ENCODE results near the gene RER1. TPM values are rescaled to one million over a fixed set of nuclear protein-coding genes. Genes with fewer than 3 reads are reported as not detected.

The RER1 gene
- total and polyA plus RNA-seq, 3 experiments from 2014 or later = 166 to 222 (median 214) TPM

GRCh38 chr1:2417083-2417832 lies 25.6 kb downstream of the RER1 start:
- H3K4me1 Mint-ChIP-seq = peaks cover 26 to 51% (median 30%) of the 10 kb centered on the region in 3 donors
- peak overlapping the region; percentile 85 to 98 (median 91) for H3K27ac Mint-ChIP-seq
- ChIA-PET CTCF (interaction anchor here (1.6 to 4.4 kb wide), 3 partner anchors 72 to 131 kb away, joined by 7 to 49 read pairs (median 19); no protein-coding TSS in a partner anchor), POLR2A (no interaction called here)
- H3K4me3 Mint-ChIP-seq = peak overlapping the region; percentile 85 to 92 (median 89)
- Histone ChIP-seq H3K27me3 (ENCODE audit: insufficient read depth, low read length, poor library complexity, severe bottlenecking) (no peaks in the 10 kb centered on the region), H3K27ac (ENCODE audit: low read depth, low read length) (no peak overlapping the region), H3K4me3 (ENCODE audit: low read length) (peak overlapping the region; percentile 63), H3K4me1 (ENCODE audit: insufficient read depth, low read length) (peaks cover 47% of the 10 kb centered on the region), H3K9me3 (ENCODE audit: low read length) (no peaks in the 10 kb centered on the region), H3K36me3 (ENCODE audit: insufficient read depth, low read length) (no peaks in the 10 kb centered on the region)
- peaks cover 0 to under 1% (median 0%) of the 10 kb centered on the region in 5 donors for H3K9me3 Mint-ChIP-seq
- no peak for DNase-seq
- peaks cover 0 to 2% of the 10 kb centered on the region in 2 donors for H3K27me3 Mint-ChIP-seq
- peaks cover 0 to 4% (median 0%) of the 10 kb centered on the region in 3 donors for H3K36me3 Mint-ChIP-seq

GRCh38 chr1:2417833-2418225 lies 26.2 kb downstream of the RER1 start:
- Mint-ChIP-seq H3K4me1 (peaks cover 26 to 51% (median 30%) of the 10 kb centered on the region in 3 donors), H3K36me3 (peaks cover 1 to 6% (median 2%) of the 10 kb centered on the region in 3 donors), H3K4me3 (peak overlapping the region in 1 of 7 donors; percentile 78), H3K27ac (peak overlapping the region in 1 of 8 donors; percentile 32), H3K9me3 (peaks cover 0 to 4% (median under 1%) of the 10 kb centered on the region in 5 donors), H3K27me3 (peaks cover 0 to 2% of the 10 kb centered on the region in 2 donors)
- Histone ChIP-seq H3K4me1 (ENCODE audit: insufficient read depth, low read length) (peaks cover 47% of the 10 kb centered on the region), H3K9me3 (ENCODE audit: low read length) (no peaks in the 10 kb centered on the region), H3K36me3 (ENCODE audit: insufficient read depth, low read length) (no peaks in the 10 kb centered on the region), H3K4me3 (ENCODE audit: low read length) (no peak overlapping the region), H3K27ac (ENCODE audit: low read depth, low read length) (no peak overlapping the region), H3K27me3 (ENCODE audit: insufficient read depth, low read length, poor library complexity, severe bottlenecking) (no peaks in the 10 kb centered on the region)
- ChIA-PET CTCF (interaction anchor here (1.2 to 4.4 kb wide), 2 partner anchors 108 to 130 kb away, joined by 3 to 49 read pairs; partner anchors contain the start of gene PANK4), POLR2A (no interaction called here)
- DNase-seq = no peak

DNA sequence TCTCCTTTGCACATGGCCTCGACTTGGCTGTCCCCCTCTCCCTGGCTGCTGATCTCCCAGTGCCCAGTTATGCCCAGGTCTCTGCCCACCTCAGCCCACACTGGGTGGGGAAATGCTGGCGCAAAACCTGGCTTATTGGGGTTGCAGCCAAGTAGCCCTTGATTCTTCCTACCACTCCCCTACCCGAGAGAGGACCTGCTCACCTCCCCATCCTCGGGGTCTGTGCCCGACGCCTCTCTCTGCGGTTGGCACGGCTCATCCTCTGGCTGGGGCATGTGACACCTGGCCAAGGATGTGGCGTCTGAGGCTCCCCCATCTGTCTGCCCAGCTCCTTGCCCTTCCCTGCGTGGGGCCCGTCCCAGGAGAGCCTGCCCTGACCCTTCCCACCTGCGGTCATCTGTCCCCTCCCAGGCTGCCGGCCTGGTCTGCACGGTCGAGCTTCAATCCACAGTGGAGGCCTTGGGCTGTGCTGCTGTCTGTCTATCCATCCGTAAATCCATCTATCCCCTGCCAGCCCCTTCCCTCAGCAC lies 27.2 kb downstream of the RER1 start:
- peak overlapping the region in 4 of 7 donors; percentile 24 to 84 (median 60) for H3K4me3 Mint-ChIP-seq
- Histone ChIP-seq H3K4me1 (ENCODE audit: insufficient read depth, low read length) (peaks cover 41% of the 10 kb centered on the region), H3K36me3 (ENCODE audit: insufficient read depth, low read length) (no peaks in the 10 kb centered on the region), H3K4me3 (ENCODE audit: low read length) (no peak overlapping the region), H3K27me3 (ENCODE audit: insufficient read depth, low read length, poor library complexity, severe bottlenecking) (no peaks in the 10 kb centered on the region), H3K9me3 (ENCODE audit: low read length) (no peaks in the 10 kb centered on the region), H3K27ac (ENCODE audit: low read depth, low read length) (no peak overlapping the region)
- H3K36me3 Mint-ChIP-seq = peaks cover 1 to 8% (median 2%) of the 10 kb centered on the region in 3 donors
- peaks cover 0 to 11% (median 2%) of the 10 kb centered on the region in 5 donors for H3K9me3 Mint-ChIP-seq
- peaks cover 0 to 2% of the 10 kb centered on the region in 2 donors for H3K27me3 Mint-ChIP-seq
- no peak for DNase-seq
- H3K27ac Mint-ChIP-seq = peak overlapping the region in 2 of 8 donors; percentile 37 to 43
- POLR2A ChIA-PET = no interaction called here
- peaks cover 25 to 46% (median 29%) of the 10 kb centered on the region in 3 donors for H3K4me1 Mint-ChIP-seq
- CTCF ChIA-PET = interaction anchor here (1.2 kb wide), 1 partner anchor 107 kb away, joined by 3 read pairs; the partner anchor contains the start of gene PANK4

- H3K9me3 ChIP-seq (ENCODE audit: low read length) = no peaks in the 10 kb centered on the region
- H3K4me3 ChIP-seq (ENCODE audit: low read length) = no peak overlapping the region
- Mint-ChIP-seq H3K9me3 (peaks cover 0 to 11% (median 2%) of the 10 kb centered on the region in 5 donors), H3K27me3 (peaks cover 0 to 2% of the 10 kb centered on the region in 2 donors), H3K36me3 (peaks cover 1 to 8% (median 2%) of the 10 kb centered on the region in 3 donors), H3K4me1 (peaks cover 20 to 40% (median 24%) of the 10 kb centered on the region in 3 donors), H3K27ac (peak overlapping the region in 1 of 8 donors; percentile 38), H3K4me3 (peak overlapping the region in 1 of 7 donors; percentile 78)
- DNase-seq = no peak
- ChIA-PET CTCF (interaction anchor here (1.6 kb wide), 1 partner anchor 368 kb away, joined by 4 read pairs; no protein-coding TSS in a partner anchor), POLR2A (no interaction called here)
- H3K27ac ChIP-seq (ENCODE audit: low read depth, low read length) = no peak overlapping the region
- H3K4me1 ChIP-seq (ENCODE audit: insufficient read depth, low read length) = peaks cover 35% of the 10 kb centered on the region
- H3K27me3 ChIP-seq (ENCODE audit: insufficient read depth, low read length, poor library complexity, severe bottlenecking) = no peaks in the 10 kb centered on the region
- H3K36me3 ChIP-seq (ENCODE audit: insufficient read depth, low read length) = no peaks in the 10 kb centered on the region
Observed at GRCh38 chr1:2419416-2419815, 27.8 kb downstream of the RER1 start.

DNA sequence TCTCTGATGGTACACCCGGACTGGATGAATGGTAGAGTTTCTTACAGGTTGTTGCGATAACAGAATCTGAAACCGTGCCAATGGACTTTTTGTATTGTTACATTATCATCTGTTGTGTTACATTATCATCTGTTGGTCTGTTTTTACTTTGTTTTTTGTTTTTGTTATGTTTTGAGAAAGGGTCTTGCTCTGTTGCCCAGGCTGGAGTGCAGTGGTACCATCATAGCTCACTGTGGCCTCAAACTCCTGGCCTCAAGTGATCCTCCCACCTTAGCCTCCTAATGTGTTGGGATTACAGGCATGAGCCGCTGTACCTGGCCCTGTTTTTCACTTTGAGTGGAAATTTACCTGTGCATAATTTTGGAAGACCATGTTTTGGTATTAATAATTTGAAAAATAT lies 30.9 kb downstream of the RER1 start:
- H3K27ac ChIP-seq (ENCODE audit: low read depth, low read length) = no peak overlapping the region
- peaks cover 0 to 2% of the 10 kb centered on the region in 2 donors for H3K27me3 Mint-ChIP-seq
- no peak overlapping the region for H3K27ac Mint-ChIP-seq
- no peaks in the 10 kb centered on the region for H3K9me3 ChIP-seq (ENCODE audit: low read length)
- no peak overlapping the region for H3K4me3 Mint-ChIP-seq
- peaks cover 1 to 8% (median 2%) of the 10 kb centered on the region in 3 donors for H3K36me3 Mint-ChIP-seq
- no peaks in the 10 kb centered on the region for H3K36me3 ChIP-seq (ENCODE audit: insufficient read depth, low read length)
- peaks cover 0 to 11% (median 2%) of the 10 kb centered on the region in 5 donors for H3K9me3 Mint-ChIP-seq
- no peaks in the 10 kb centered on the region for H3K27me3 ChIP-seq (ENCODE audit: insufficient read depth, low read length, poor library complexity, severe bottlenecking)
- no peak for DNase-seq
- H3K4me1 Mint-ChIP-seq = peaks cover 0 to 13% (median 0%) of the 10 kb centered on the region in 3 donors
- H3K4me3 ChIP-seq (ENCODE audit: low read length) = no peak overlapping the region
- peaks cover 4% of the 10 kb centered on the region for H3K4me1 ChIP-seq (ENCODE audit: insufficient read depth, low read length)
- POLR2A ChIA-PET = no interaction called here
- CTCF ChIA-PET = interaction anchor here (0.9 kb wide), 1 partner anchor 13 kb away, joined by 3 read pairs; no protein-coding TSS in a partner anchor

DNA sequence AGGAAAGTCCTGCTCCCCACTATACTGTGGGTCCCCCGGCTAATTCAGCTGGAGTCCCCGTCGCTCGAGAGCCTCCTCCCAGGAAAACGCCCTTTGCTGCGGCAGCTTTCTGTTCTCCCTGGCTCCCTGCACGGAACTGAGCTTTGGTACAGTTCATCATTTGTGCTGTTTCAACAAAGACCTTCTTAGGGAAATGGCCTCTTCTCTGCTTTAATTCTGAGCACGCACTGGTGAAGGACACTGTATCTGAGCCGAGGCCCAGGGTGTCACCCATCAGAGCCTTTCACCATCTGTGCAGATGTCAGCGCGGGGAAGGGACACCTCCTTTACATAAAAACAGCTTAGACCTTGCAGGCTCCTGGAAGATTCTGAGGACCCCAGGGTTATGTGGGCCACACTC lies 34.3 kb downstream of the RER1 start:
- no peak for DNase-seq
- Mint-ChIP-seq H3K36me3 (peaks cover 0 to 8% (median 1%) of the 10 kb centered on the region in 3 donors), H3K27me3 (no peaks in the 10 kb centered on the region), H3K27ac (no peak overlapping the region), H3K4me3 (no peak overlapping the region), H3K9me3 (peaks cover 0 to 11% (median 2%) of the 10 kb centered on the region in 5 donors), H3K4me1 (no peaks in the 10 kb centered on the region)
- Histone ChIP-seq H3K9me3 (ENCODE audit: low read length) (no peaks in the 10 kb centered on the region), H3K27ac (ENCODE audit: low read depth, low read length) (no peak overlapping the region), H3K36me3 (ENCODE audit: insufficient read depth, low read length) (no peaks in the 10 kb centered on the region), H3K4me3 (ENCODE audit: low read length) (no peak overlapping the region), H3K27me3 (ENCODE audit: insufficient read depth, low read length, poor library complexity, severe bottlenecking) (no peaks in the 10 kb centered on the region), H3K4me1 (ENCODE audit: insufficient read depth, low read length) (no peaks in the 10 kb centered on the region)
- ChIA-PET CTCF (no interaction called here), POLR2A (no interaction called here)

GRCh38 chr1:2426540-2426939 lies 34.9 kb downstream of the RER1 start:
- Histone ChIP-seq H3K4me3 (ENCODE audit: low read length) (no peak overlapping the region), H3K4me1 (ENCODE audit: insufficient read depth, low read length) (no peaks in the 10 kb centered on the region), H3K27ac (ENCODE audit: low read depth, low read length) (no peak overlapping the region), H3K9me3 (ENCODE audit: low read length) (no peaks in the 10 kb centered on the region), H3K36me3 (ENCODE audit: insufficient read depth, low read length) (no peaks in the 10 kb centered on the region), H3K27me3 (ENCODE audit: insufficient read depth, low read length, poor library complexity, severe bottlenecking) (no peaks in the 10 kb centered on the region)
- DNase-seq = no peak
- POLR2A ChIA-PET = no interaction called here
- peaks cover 0 to 11% (median 2%) of the 10 kb centered on the region in 5 donors for H3K9me3 Mint-ChIP-seq
- peaks cover 0 to 8% (median 1%) of the 10 kb centered on the region in 3 donors for H3K36me3 Mint-ChIP-seq
- H3K4me3 Mint-ChIP-seq = no peak overlapping the region
- H3K27ac Mint-ChIP-seq = no peak overlapping the region
- CTCF ChIA-PET = no interaction called here
- no peaks in the 10 kb centered on the region for H3K4me1 Mint-ChIP-seq
- H3K27me3 Mint-ChIP-seq = no peaks in the 10 kb centered on the region

GRCh38 chr1:2427051-2427450 lies 35.4 kb downstream of the RER1 start:
- no peaks in the 10 kb centered on the region for H3K27me3 ChIP-seq (ENCODE audit: insufficient read depth, low read length, poor library complexity, severe bottlenecking)
- POLR2A ChIA-PET = no interaction called here

More at GRCh38 chr1:2427051-2427450, 35.4 kb downstream of the RER1 start:
- no peak overlapping the region for H3K27ac ChIP-seq (ENCODE audit: low read depth, low read length)
- no peak overlapping the region for H3K4me3 ChIP-seq (ENCODE audit: low read length)
- Mint-ChIP-seq H3K27me3 (no peaks in the 10 kb centered on the region), H3K27ac (no peak overlapping the region), H3K36me3 (peaks cover 0 to 8% (median 1%) of the 10 kb centered on the region in 3 donors), H3K4me1 (no peaks in the 10 kb centered on the region), H3K4me3 (no peak overlapping the region), H3K9me3 (peaks cover 0 to 11% (median 2%) of the 10 kb centered on the region in 5 donors)
- no peaks in the 10 kb centered on the region for H3K9me3 ChIP-seq (ENCODE audit: low read length)
- H3K36me3 ChIP-seq (ENCODE audit: insufficient read depth, low read length) = no peaks in the 10 kb centered on the region
- DNase-seq = no peak
- no peaks in the 10 kb centered on the region for H3K4me1 ChIP-seq (ENCODE audit: insufficient read depth, low read length)
- CTCF ChIA-PET = no interaction called here

Data from CD8-positive, alpha-beta memory T cell (primary cell).